ENCODE data around the gene ZNF697.
"Not testable (repeated sequence)": the region's sequence is repeated elsewhere in the genome, so short reads cannot be mapped to it uniquely, and the experiment has no call there.

The ZNF697 gene

DNA sequence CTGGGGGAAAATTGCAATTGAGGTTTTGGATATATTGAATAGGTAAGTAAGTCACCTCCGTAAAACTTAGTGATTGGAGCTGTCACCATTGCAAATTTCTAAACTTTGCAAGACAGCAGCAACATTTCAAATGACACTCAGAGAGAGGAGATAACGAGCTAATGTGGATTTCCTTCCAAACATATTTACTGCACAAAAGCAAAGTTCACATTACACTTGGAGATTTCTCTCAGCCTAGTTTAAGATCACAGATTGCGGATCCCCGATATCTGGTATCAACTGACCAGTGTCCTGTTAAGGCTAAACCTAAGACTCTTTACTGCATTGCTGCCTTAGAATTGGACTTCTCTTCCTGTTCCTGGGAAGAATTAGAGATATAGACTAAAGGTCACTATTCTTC is 47.5 kb downstream of the ZNF697 start:
- DNase-seq, result no peak

DNA sequence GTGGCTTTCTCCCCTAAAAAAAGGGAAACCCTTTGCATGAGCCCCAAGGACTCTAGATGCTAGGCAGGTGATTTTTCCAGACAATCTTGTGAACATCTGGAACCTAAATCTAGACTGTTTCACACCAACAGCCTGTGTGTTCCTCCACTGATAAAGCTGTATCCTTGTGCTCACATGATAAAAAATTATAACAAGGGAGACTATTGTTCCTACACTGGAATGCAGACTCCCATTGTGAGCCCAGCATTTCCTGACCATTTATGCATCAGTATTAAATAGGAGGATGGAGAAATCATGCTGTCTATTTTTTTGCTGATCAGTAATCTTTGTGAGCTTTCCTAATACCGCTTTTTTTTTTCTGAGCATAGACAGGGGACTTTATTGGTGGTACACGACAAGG is 52.5 kb downstream of the ZNF697 start:
- DNase-seq, result no peak

DNA sequence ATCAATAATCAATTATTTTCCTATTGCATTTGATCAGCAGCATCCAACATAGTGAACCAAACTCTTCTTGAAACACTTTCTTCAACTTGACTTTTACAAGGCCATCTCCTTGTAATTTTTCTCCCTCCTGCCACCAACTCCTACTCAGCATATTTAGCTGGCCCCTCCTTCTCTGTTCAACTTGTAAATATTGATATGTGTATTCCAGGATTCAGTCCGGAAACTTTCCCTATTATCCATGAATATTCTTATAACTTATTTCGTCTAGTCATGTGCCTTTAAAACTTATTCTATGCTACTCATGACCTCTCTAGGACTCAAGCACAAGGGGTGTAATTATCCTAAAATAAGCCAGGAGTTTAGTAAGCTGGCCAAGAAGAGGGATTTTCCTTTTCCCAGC is 52.9 kb downstream of the ZNF697 start:
- DNase-seq, result no peak

DNA sequence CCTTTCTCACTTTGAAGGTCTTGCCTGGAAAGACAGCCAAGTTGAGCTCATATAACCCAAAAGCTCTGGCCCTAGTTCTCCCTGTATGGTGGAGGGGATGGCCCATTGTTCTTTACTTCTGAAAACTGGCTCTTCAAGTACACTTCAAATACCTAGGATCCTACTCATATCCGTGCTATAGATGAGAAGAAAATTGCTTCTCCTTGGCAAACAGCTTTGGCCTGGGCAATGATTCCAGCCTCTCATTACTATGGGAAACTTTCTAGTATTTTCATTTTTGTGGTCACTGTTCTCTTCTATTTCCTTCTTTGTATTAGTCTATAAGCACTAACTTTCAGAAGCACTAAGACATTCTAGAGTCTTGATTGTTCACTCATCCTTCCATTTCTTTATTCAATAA is 53.7 kb downstream of the ZNF697 start:
- no peak for DNase-seq

DNA sequence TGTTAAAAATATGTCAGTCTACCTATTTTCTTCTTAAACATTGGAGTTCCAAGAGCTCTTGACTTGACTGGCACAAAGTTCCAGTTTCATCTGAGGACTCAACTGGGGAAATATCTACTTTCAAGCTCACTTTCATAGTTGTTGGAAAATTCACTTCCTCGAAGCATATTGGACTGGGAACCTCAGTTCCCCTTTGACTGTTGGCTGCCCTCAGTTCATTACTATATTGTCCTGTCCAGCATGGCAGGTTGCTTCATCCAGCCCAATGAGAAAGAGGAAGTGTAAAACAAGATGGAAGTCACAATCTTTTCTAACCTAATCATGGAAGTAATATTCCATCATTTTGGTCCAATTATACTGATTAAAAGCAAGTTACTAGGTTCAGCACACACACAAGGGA is 54.3 kb downstream of the ZNF697 start:
- no peak for DNase-seq

DNA sequence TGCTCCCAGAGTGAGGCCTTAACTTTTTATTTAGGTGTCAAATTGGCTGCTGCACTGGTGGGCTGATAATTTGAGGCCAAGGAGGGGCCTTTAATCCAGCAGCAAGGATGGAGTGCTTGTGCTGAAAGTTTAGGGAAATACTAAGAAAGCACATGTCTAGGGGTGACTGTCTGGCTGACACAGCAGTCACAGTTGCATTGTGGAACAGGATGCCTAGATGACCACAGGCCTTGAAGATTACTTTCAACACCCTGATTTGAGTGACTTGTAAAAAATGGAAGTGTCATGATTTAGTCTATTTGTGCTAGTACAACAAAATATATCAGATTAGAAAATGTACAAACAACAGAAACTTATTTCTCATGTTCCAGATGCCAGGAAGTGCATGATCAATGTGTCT is 57.7 kb downstream of the ZNF697 start:
- no peak for DNase-seq

DNA sequence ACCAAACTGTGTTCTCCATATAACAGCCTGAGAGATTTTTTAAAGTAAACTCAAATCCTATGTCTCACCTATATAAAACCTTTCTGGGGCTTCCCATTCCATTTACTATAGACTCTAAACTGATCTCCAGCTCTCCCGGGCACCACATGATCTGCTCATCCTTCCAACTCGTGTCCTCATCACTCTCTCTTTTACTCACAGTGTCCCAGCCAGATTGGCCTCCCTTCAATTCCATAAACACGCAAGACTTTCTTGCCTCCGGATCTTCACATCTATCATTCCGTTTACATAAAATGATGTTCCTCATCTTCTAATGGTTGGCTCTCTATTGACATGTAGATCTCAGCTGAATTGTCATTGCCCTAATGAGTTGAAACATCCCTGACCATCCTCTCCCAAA is 59.4 kb downstream of the ZNF697 start:
- DNase-seq, result no peak

DNA sequence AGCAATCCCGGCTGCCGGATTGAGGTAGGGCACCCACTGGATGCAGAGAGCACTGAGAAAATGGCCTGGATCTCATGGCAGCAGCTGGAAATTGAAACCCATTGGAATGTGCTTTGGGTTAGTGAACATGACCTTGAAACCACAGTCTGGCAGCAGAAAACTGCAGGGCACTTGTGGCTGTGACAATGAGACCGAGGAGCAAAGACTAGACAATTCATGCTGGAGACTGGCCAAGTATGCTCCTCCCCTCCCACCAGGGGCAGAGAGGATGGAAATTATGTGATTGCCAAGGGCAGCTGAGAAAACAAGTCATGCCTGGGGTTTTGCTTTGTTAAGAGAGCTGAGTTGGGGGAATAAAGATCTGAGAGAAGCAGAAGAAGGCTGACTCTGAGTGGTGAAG is 60.7 kb downstream of the ZNF697 start:
- no peak for DNase-seq

DNA sequence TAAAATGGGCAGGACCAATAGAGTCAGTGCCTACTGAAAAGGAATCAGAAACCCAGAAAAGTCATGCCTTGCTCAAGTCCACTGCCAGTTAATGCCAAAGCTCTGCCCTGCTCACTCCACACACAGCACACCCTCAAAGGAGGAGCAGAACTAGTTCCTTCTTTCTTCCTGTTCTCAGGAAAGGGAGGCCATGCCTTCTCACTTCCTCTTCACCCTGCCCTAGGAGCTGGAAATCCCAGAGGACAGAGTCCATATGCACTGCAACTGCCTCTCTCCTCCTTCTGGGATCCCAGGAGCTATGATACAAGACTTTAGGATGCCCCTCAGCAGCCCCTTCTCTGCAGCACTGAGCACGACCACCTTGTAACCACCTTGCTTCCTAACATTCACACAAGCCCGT is 62.3 kb downstream of the ZNF697 start:
- DNase-seq, result not testable (repeated sequence)

DNA sequence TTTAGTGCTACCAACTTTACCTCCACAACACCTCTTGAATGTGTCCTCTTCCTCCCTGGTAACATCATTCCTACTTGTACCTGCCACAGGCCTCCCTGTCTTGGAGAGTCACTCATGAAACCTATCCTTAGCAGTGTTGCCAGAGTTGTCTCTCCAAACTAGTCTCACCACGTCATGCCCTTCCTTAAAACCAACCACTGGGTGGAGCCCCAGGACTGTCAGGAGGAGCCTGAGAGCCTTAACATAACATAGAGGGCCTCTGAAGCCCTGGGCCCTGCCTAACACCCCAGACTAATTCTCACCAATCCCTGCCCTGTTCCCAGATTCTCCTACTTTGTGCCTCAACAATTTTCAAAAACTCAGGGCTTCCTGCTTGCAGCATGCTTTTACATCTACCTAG is 65.3 kb downstream of the ZNF697 start:
- no peak for DNase-seq

DNA sequence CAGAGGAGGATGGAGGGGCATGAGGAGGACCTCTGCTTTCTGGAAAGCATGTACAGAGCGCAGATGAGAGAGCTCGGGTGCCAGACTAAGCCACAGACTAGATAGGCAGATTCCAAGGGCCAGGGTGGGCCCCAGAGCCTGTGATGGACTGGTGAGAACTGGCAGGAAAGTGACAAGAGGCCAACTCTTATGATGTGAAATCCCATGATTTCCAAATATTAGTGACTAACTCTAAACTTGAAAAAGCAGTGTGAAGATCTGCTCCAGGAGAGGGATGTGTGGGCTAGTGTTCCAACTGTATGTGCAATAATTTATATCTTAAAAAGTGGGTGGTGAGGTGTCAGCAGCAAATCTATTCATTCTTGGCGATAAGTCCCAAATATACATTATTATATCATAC is 67.0 kb downstream of the ZNF697 start:
- DNase-seq, result not testable (repeated sequence)

DNA sequence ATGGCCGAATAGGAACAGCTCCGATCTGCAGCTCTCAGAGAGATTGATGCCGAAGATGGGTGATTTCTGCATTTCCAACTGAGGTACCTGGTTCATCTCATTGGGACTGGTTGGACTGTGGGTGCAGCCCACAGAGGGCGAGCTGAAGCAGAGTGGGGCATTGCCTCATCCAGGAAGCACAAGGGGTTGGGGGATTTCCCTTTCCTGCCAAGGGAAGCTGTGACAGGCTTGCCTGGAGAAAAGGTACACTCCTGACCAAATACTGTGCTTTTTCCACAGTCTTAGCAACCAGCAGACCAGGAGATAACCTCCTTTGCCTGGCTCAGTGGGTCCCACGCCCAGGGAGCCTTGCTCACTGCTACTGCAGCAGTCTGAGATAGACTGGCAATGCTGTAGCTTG is 74.2 kb downstream of the ZNF697 start:
- DNase-seq, result no peak

DNA sequence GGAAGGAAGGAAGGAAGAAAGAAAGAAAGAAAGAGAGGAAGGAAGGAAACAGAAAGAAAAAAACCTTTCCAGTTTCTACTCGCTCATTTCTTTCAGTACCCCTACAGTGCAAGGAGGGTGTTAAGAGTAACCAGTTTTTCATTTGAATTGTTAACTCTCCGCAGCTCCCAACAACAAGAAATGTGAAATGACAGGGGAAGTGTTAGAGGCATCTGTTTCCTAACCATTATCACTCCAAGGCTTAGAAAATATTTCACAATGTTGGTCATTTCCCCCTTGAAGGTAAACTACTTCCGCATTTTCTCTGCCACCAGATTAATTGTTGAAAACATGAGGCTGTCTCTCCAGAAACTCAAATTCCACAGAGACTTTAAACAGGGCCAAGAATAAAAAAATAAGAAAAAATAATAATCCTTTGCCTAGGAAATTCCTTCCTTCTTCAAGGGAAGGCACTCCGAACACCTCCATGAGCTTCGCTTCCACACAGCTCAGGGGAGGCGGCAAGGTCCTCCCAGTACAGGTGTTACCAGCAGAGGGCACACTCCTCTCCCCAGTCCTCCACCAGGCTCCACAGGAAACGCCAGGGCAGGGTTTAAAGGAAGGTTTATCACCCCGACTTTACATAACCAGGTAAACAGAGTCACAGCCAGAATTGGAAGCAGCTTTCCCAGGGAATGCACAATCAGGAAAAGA is 78.0 kb downstream of the ZNF697 start:
- not testable (repeated sequence) for DNase-seq
